HepG2 (cell line): ENCODE results near the gene ZNF500. TPM values are rescaled to one million over a fixed set of nuclear protein-coding genes. Genes with fewer than 3 reads are reported as not detected.

Experiments
- ATAC-seq: fragments of 200-7000 bp; cut with Tn5 transposase; 3 replicates; pipeline ENCODE4 v1.9.1; 2020; ENCODE audit warnings: mild to moderate bottlenecking, moderate library complexity
- BruUV-seq: library from RNA; stranded (reverse); fragments of 400-500 nt; replicated peaks from 2 replicates; lab custom pipeline; 2021; lab: Mats Ljungman, UMichigan
- CTCF ChIA-PET: fragments of 300-600 bp; formaldehyde crosslinking; extraction: SDS; loops from one replicate; lab custom pipeline; 2021; ENCODE audit warnings: low total read pairs, inconsistent platforms, low intra/inter-chr PET ratio; lab: Yijun Ruan, JAX
- POLR2A ChIA-PET: fragments of 350-600 bp; sonication (Branson Sonifier 250); formaldehyde crosslinking; loops from one replicate; lab custom pipeline; 2020; ENCODE audit warnings: antibody characterized with exemption, inconsistent platforms; lab: Yijun Ruan, JAX
- DNase-seq: peaks from one replicate; pipeline ENCODE4 v3.0.0-alpha.2; 2015; ENCODE audit warnings: low spot score
- FAIRE-seq: peaks from 3 replicates; lab custom pipeline; 2011; peaks lifted over from hg19 to GRCh38; lab: Jason Lieb, UNC
- H2AFZ ChIP-seq: one replicate; pipeline ENCODE4 v1.6.1; 2011; ENCODE audit warnings: low read length, inconsistent platforms
- H3K27ac ChIP-seq: fragments of 300-600 bp; 3 replicates; pipeline ENCODE4 v1.8.0; 2011; ENCODE audit warnings: mixed run types, mild to moderate bottlenecking, mixed read lengths, low read length, inconsistent platforms; ENCODE audit not compliant: insufficient read depth; ENCODE audit errors: extremely low read length
- H3K27me3 ChIP-seq, 2 experiments: fragments of 200-600 bp in 1 of 2; 2 replicates in 1 of 2; 3 replicates in 1 of 2; pipeline versions ENCODE4 v1.6.0 to v1.8.0; 2011; ENCODE audit warnings: low read length in 2 of 2, mild to moderate bottlenecking in 2 of 2, moderate library complexity in 2 of 2, inconsistent platforms in 1 of 2; ENCODE audit not compliant: insufficient read depth in 2 of 2, control insufficient read depth in 1 of 2
- H3K36me3 ChIP-seq, 2 experiments: fragments of 200-600 bp in 1 of 2; replicated peaks in 1 of 2; 2 replicates in 1 of 2; 3 replicates in 1 of 2; pipeline versions ENCODE4 v1.5.1 to v1.8.0; 2011; ENCODE audit warnings: low read length in 2 of 2, inconsistent platforms in 1 of 2; ENCODE audit not compliant: insufficient read depth in 2 of 2, control insufficient read depth in 1 of 2
- H3K4me1 ChIP-seq: 2 replicates; pipeline ENCODE4 v1.5.1; 2012; ENCODE audit warnings: low read length, inconsistent platforms; ENCODE audit not compliant: insufficient read depth
- H3K4me2 ChIP-seq: 2 replicates; pipeline ENCODE4 v1.6.0; 2011; ENCODE audit warnings: low read depth, low read length, inconsistent platforms
- H3K4me3 ChIP-seq, 3 experiments: fragments of 200-600 bp in 1 of 3; sonication (generic), shearing (Covaris generic) in 1 of 3; replicated peaks in 1 of 3; 2 replicates each; pipeline ENCODE4 v1.5.1; 2011 to 2016; ENCODE audit warnings: low read length in 3 of 3, inconsistent platforms in 2 of 3, low read depth in 2 of 3, mild to moderate bottlenecking in 2 of 3, control low read depth in 1 of 3, mixed read lengths in 1 of 3; ENCODE audit not compliant: insufficient read depth in 1 of 3
- H3K79me2 ChIP-seq: one replicate; pipeline ENCODE4 v1.6.1; 2011; ENCODE audit warnings: low read length, inconsistent platforms; ENCODE audit not compliant: insufficient read depth
- H3K9ac ChIP-seq: 2 replicates; pipeline ENCODE4 v1.6.0; 2011; ENCODE audit warnings: mild to moderate bottlenecking, low read depth, low read length, inconsistent platforms; ENCODE audit not compliant: insufficient read depth
- H3K9me3 ChIP-seq: 2 replicates; pipeline ENCODE4 v1.5.1; 2012; ENCODE audit warnings: mild to moderate bottlenecking, low read length
- H4K20me1 ChIP-seq: 2 replicates; pipeline ENCODE4 v1.6.0; 2011; ENCODE audit warnings: inconsistent platforms, mild to moderate bottlenecking, low read length, moderate library complexity; ENCODE audit not compliant: insufficient read depth
- AGO2 ChIP-seq: fragments of 200-400 bp; formaldehyde crosslinking; optimal IDR thresholded peaks from 2 replicates; pipeline ENCODE3; 2017; ENCODE audit warnings: mild to moderate bottlenecking, low read depth, low read length, moderate library complexity
- ELF1 ChIP-seq: sonication (generic); formaldehyde crosslinking; IDR thresholded peaks from 2 replicates; pipeline ENCODE4 v1.4.0; 2020; ENCODE audit warnings: missing genetic modification reagents
- ETV5 ChIP-seq: IDR thresholded peaks from 2 replicates; pipeline ENCODE4 v1.6.1; 2018; ENCODE audit warnings: missing biosample characterization, missing genetic modification reagents, inconsistent platforms, borderline replicate concordance
- POLR2AphosphoS5 ChIP-seq: IDR thresholded peaks from 2 replicates; pipeline ENCODE4 v1.6.1; 2012; ENCODE audit warnings: low read depth, low read length
- RBFOX2 ChIP-seq: fragments of 200-400 bp; formaldehyde crosslinking; IDR thresholded peaks from 2 replicates; pipeline ENCODE4 v1.6.1; 2017; ENCODE audit warnings: low read depth, mild to moderate bottlenecking, low read length
- WGBS: methylation state at CpG from one replicate; pipeline ENCODE4 v1.1.6; 2017; ENCODE audit warnings: low lambda C conversion rate; 5-methylcytosine and 5-hydroxymethylcytosine counted together
- in situ Hi-C: cut with HindIII; loops from 2 replicates; pipeline ENCODE4 v1.10.0; 2017; ENCODE audit warnings: low pct_unique_long_range_greater_than_20kb; ENCODE audit not compliant: extremely low pct_ligation_motif_present
- intact Hi-C: fragments of 100-400 bp; cut with micrococcal nuclease; formaldehyde crosslinking; loops from one replicate; pipeline ENCODE4 v1.10.0; 2022; ENCODE audit not compliant: unreplicated experiment
- polyA plus RNA-seq, 8 experiments: library from polyadenylated mRNA; depleted of rRNA in 3 of 8; stranded (reverse) in 7 of 8; unstranded in 1 of 8; fragments of >200 nt; fragmentation: Illumina TruSeq in 4 of 8; extraction: Trizol in 4 of 8; gene quantifications; 2 replicates each; pipeline versions ENCODE4 v1.2.1 to v1.2.3, GENCODE V29; 2011 to 2016; ENCODE audit warnings: low read depth in 4 of 8, missing spikeins in 1 of 8, mixed read lengths in 1 of 8; ENCODE audit not compliant: insufficient read depth in 1 of 8
- total RNA-seq, 5 experiments: library from RNA; depleted of rRNA; stranded (reverse); fragments of >200 nt; fragmentation: Illumina TruSeq; extraction: Trizol; gene quantifications; 2 replicates each; pipeline ENCODE4 v1.2.3, GENCODE V29; 2016; ENCODE audit warnings: low read depth in 1 of 5

The ZNF500 gene
- total and polyA plus RNA-seq, 2 of the 13 experiments (the other 11 are each of a cell fraction or from before 2014, with no cell fraction given) = 6.1 to 12.2 TPM

DNA sequence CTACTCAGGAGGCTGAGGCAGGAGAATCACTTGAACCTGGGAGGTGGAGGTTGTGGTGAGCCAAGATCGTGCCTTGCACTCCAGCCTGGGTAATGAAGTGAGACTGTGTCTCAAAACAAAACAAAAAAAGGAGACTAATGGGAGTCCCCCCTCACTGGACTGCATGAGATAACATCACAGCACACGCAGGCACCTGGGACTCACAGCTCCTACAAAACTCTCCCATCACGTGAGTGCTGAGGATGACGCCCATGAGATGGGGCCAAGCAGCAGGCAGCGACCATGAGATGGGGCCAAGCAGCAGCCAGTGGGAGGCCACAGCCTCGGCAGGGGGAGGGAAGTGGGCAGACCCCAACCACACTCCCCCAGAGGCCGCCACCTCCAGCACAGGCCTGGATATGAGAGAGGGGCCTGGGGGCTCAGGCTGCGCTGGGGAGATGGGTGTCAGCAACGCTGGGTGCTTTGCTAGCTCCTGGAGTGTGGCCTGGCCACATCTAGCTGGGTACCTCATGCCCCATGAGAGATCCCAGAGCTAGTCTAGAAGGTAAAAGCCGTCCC lies 17.2 kb downstream of the ZNF500 start:
- BruUV-seq = no TSS peak
- ATAC-seq = no peak
- no peaks in the 10 kb centered on the region for H3K9me3 ChIP-seq
- no peak for DNase-seq
- no peak for FAIRE-seq
- H2AFZ ChIP-seq = no peak overlapping the region
- H3K27me3 ChIP-seq = no peaks in the 10 kb centered on the region
- H4K20me1 ChIP-seq = no peaks in the 10 kb centered on the region
- CTCF ChIA-PET = no interaction called here
- TF ChIP-seq POLR2AphosphoS5 (no peak), RBFOX2 (0 out of 2 replicates have a peak, but pooled peaks have one; percentile 17), ELF1 (no peak), AGO2 (peak; percentile 83)
- no peak overlapping the region for H3K27ac ChIP-seq
- POLR2A ChIA-PET = interaction anchor here (0.9 kb wide), 1 partner anchor 15 kb away, joined by 3 read pairs; no protein-coding TSS in a partner anchor
- WGBS = 98% methylated on average over 4 of the region's 10 CpGs
- in situ Hi-C loops (no loop called here), intact Hi-C loops (no loop called here)
- peaks cover 17 to 31% of the 10 kb centered on the region in 2 experiments for H3K36me3 ChIP-seq
- H3K4me3 ChIP-seq = no peak overlapping the region
- H3K9ac ChIP-seq = no peak overlapping the region
- H3K4me1 ChIP-seq = no peaks in the 10 kb centered on the region
- no peak overlapping the region for H3K4me2 ChIP-seq
- no peaks in the 10 kb centered on the region for H3K79me2 ChIP-seq

DNA sequence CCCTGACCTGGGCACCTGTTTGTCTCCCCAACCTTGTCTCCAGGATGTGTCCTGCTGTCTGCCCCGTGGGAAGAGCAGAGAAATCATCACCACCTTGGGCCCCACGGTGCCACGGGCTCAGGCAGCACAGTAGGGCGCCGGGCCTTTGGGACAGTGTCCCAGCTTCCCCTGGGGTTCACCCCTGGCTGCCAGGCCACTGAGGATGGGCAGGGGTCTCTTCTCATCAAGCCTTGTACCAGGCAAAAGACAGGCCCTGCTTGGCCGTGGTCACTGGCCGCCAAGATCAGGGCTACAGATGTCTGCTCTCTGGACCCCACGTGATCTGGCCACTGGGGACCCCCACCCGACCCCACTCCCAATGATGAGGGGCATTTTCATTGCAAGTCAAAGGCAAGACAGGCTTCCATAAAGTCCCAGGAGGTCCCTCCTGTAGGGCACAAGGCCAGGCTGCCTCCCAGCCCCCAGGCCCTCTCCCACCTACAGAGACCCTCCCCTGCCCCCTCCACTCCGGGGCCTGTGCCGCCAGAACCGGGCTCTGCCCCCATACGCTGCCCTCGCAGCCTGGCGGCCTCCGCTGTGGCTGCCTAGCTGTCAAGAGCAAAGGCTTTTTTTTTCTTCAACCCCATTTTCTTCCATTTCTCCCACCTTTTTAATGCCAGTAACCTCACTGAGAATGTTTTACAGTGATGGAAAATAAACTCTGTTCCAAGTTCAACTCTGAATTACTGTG lies 18.1 kb downstream of the ZNF500 start:
- Histone ChIP-seq H3K27ac (no peak overlapping the region), H3K4me3 (no peak overlapping the region), H4K20me1 (no peaks in the 10 kb centered on the region), H3K79me2 (no peaks in the 10 kb centered on the region), H3K4me2 (no peak overlapping the region), H3K9ac (no peak overlapping the region), H3K9me3 (no peaks in the 10 kb centered on the region), H3K36me3 (peaks cover 17 to 29% of the 10 kb centered on the region in 2 experiments), H3K27me3 (no peaks in the 10 kb centered on the region), H2AFZ (no peak overlapping the region), H3K4me1 (peaks cover under 1% of the 10 kb centered on the region; the same call in 1 of the 2 replicates)
- POLR2A ChIA-PET = no interaction called here
- BruUV-seq = no TSS peak
- no peak for FAIRE-seq
- no peak for ATAC-seq
- peak; percentile 84 for TF ChIP-seq AGO2
- no peak for TF ChIP-seq ETV5 (CRISPR knock-in tag)
- DNase-seq = no peak
- in situ Hi-C loops (no loop called here), intact Hi-C loops (no loop called here)
- WGBS = 93% methylated on average over 7 of the region's 16 CpGs
- CTCF ChIA-PET = no interaction called here
